ENCODE data around the gene TRIM24.

TRIM24 gene

DNA sequence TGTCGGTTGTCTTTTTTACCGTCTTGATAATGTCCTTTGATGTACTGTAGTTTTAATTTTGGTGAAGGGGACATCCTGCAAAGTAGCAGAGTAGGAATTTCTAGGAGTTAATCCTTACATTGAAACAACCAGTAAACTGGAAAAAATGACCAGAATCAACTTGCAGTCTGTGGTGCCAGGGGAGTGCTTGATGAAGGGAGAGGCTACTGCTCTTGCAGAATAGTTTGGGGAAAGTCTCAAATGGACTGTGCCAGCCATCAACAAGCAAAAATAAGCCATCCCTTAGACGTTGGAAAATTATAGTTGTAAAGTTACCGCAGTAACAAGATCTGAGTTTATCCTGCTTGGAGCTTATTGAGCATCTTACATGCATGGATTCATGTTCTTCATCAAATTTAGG lies 32.4 kb downstream of the TRIM24 start:
- Histone ChIP-seq H3K9me3 (replicated peaks; ENCODE audit: insufficient read depth, low read length) (no peaks in the 10 kb centered on the region), H3F3A (ENCODE audit: insufficient read depth, low read length) (no peaks in the 10 kb centered on the region), H3K79me2 (ENCODE audit: low read length) (peaks cover 100% of the 10 kb centered on the region), H3K4me1 (ENCODE audit: low read length) (no peaks in the 10 kb centered on the region), H2AFZ (ENCODE audit: low read length) (no peak overlapping the region), H3K4me3 (ENCODE audit: low read length) (no peak overlapping the region), H3K27ac (ENCODE audit: low read length) (no peak overlapping the region), H3K27me3 (replicated peaks; ENCODE audit: insufficient read depth, low read length) (no peaks in the 10 kb centered on the region), H3K36me3 (replicated peaks; ENCODE audit: insufficient read depth, low read length) (no peaks in the 10 kb centered on the region), H3K9me2 (replicated peaks; ENCODE audit: insufficient read depth, low read length) (no peaks in the 10 kb centered on the region), H4K20me1 (ENCODE audit: insufficient read depth, low read length) (no peaks in the 10 kb centered on the region; the same call in 1 of the 2 replicates), H3K9ac (ENCODE audit: low read length) (no peak overlapping the region), H3K4me2 (ENCODE audit: low read depth, low read length) (no peak overlapping the region)
- no peak for DNase-seq
- TF ChIP-seq EZH2 (optimal IDR thresholded peaks at IDR 0.05; ENCODE audit: low read depth, low read length) (no peak), EZH2phosphoT487 (IDR thresholded peaks at IDR 0.05; ENCODE audit: low read length) (no peak)
- TF ChIP-seq, protein P1, sequence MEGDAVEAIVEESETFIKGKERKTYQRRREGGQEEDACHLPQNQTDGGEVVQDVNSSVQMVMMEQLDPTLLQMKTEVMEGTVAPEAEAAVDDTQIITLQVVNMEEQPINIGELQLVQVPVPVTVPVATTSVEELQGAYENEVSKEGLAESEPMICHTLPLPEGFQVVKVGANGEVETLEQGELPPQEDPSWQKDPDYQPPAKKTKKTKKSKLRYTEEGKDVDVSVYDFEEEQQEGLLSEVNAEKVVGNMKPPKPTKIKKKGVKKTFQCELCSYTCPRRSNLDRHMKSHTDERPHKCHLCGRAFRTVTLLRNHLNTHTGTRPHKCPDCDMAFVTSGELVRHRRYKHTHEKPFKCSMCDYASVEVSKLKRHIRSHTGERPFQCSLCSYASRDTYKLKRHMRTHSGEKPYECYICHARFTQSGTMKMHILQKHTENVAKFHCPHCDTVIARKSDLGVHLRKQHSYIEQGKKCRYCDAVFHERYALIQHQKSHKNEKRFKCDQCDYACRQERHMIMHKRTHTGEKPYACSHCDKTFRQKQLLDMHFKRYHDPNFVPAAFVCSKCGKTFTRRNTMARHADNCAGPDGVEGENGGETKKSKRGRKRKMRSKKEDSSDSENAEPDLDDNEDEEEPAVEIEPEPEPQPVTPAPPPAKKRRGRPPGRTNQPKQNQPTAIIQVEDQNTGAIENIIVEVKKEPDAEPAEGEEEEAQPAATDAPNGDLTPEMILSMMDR (IDR thresholded peaks at IDR 0.05; ENCODE audit: low read length) = no peak

DNA sequence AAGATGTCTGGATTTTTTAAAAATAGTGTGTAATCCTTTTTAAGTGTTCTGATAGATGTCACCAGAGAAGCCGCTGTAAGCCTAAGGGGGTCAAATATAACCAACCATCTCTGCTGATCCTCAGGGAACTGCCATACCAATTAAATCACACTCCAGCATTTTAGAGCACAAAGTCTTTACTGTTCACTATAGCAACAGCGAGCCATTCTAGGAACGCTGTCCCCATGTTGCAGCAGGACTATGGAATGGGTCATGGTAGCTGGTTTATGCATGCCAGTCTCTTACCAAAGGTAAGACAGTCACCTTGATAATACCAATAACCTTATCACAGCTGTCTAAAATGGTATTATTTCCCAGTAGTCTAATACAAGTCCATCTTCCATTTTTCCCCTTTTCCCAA lies 33.5 kb downstream of the TRIM24 start:
- H3K27ac ChIP-seq (ENCODE audit: low read length) = no peak overlapping the region
- no peaks in the 10 kb centered on the region; the same call in 1 of the 2 replicates for H4K20me1 ChIP-seq (ENCODE audit: insufficient read depth, low read length)
- no peaks in the 10 kb centered on the region for H3K4me1 ChIP-seq (ENCODE audit: low read length)
- H3K27me3 ChIP-seq (replicated peaks; ENCODE audit: insufficient read depth, low read length) = no peaks in the 10 kb centered on the region
- no peaks in the 10 kb centered on the region for H3K9me2 ChIP-seq (replicated peaks; ENCODE audit: insufficient read depth, low read length)
- no peak for DNase-seq
- H3F3A ChIP-seq (ENCODE audit: insufficient read depth, low read length) = no peaks in the 10 kb centered on the region
- H3K4me2 ChIP-seq (ENCODE audit: low read depth, low read length) = no peak overlapping the region
- TF ChIP-seq, protein P1 (IDR thresholded peaks at IDR 0.05; ENCODE audit: low read length) = no peak
- TF ChIP-seq EZH2phosphoT487 (IDR thresholded peaks at IDR 0.05; ENCODE audit: low read length) (no peak), EZH2 (optimal IDR thresholded peaks at IDR 0.05; ENCODE audit: low read depth, low read length) (no peak)
- H2AFZ ChIP-seq (ENCODE audit: low read length) = no peak overlapping the region
- H3K4me3 ChIP-seq (ENCODE audit: low read length) = no peak overlapping the region
- H3K9me3 ChIP-seq (replicated peaks; ENCODE audit: insufficient read depth, low read length) = no peaks in the 10 kb centered on the region
- H3K36me3 ChIP-seq (replicated peaks; ENCODE audit: insufficient read depth, low read length) = no peaks in the 10 kb centered on the region
- H3K79me2 ChIP-seq (ENCODE audit: low read length) = peaks cover 100% of the 10 kb centered on the region
- no peak overlapping the region for H3K9ac ChIP-seq (ENCODE audit: low read length)

DNA sequence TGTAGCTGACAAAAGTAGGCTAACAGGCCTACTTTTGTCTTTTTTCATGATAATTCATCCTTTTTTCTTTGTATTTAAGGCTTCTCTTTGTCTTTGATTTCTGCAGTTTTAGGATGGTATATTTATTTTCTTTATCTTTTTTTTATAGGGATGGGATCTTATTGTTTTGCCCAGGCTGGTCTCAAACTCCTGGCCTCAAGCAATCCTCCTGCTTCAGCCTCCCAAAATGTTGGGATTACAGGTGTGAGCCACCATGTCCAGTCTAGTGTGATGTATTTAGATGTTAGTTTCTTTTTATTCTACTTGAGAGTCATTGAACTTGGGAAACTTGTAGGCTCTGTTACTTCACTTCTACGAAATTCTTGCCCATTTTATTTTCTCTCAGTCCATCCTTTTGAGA lies 35.4 kb downstream of the TRIM24 start:
- H3K4me1 ChIP-seq (ENCODE audit: low read length) = no peaks in the 10 kb centered on the region
- no peaks in the 10 kb centered on the region for H3K9me3 ChIP-seq (replicated peaks; ENCODE audit: insufficient read depth, low read length)
- H3K9ac ChIP-seq (ENCODE audit: low read length) = no peak overlapping the region
- H3K27ac ChIP-seq (ENCODE audit: low read length) = no peak overlapping the region
- H3K79me2 ChIP-seq (ENCODE audit: low read length) = peaks cover 100% of the 10 kb centered on the region
- H3F3A ChIP-seq (ENCODE audit: insufficient read depth, low read length) = no peaks in the 10 kb centered on the region
- no peaks in the 10 kb centered on the region; the same call in 1 of the 2 replicates for H4K20me1 ChIP-seq (ENCODE audit: insufficient read depth, low read length)
- no peaks in the 10 kb centered on the region for H3K9me2 ChIP-seq (replicated peaks; ENCODE audit: insufficient read depth, low read length)
- TF ChIP-seq EZH2 (optimal IDR thresholded peaks at IDR 0.05; ENCODE audit: low read depth, low read length) (no peak), EZH2phosphoT487 (IDR thresholded peaks at IDR 0.05; ENCODE audit: low read length) (no peak)
- TF ChIP-seq, protein P1 (IDR thresholded peaks at IDR 0.05; ENCODE audit: low read length) = no peak
- no peak overlapping the region for H2AFZ ChIP-seq (ENCODE audit: low read length)
- no peak overlapping the region for H3K4me2 ChIP-seq (ENCODE audit: low read depth, low read length)
- DNase-seq = no peak
- no peaks in the 10 kb centered on the region for H3K27me3 ChIP-seq (replicated peaks; ENCODE audit: insufficient read depth, low read length)
- H3K36me3 ChIP-seq (replicated peaks; ENCODE audit: insufficient read depth, low read length) = no peaks in the 10 kb centered on the region
- H3K4me3 ChIP-seq (ENCODE audit: low read length) = no peak overlapping the region

Measured in MM.1S (cell line).